ENCODE results near the gene MT1HL1.
A peak's percentile ranks its signal among the peaks of the same experiment; 100 is the strongest.

- TF ChIP-seq CTCF (IDR thresholded peaks at IDR 0.05) (peak in 3 of 7 experiments; percentile 16 to 56 (median 52)), POLR2A (IDR thresholded peaks at IDR 0.05) (no peak)
These were observed 37.7 kb upstream of the MT1HL1 start, which contains the start of gene RYR2 for GRCh38 chr1:237041795-237042525.
